IPS-20b (cell line): Measurements from ENCODE around the gene PRKCZ.

ENCODE experiments used
- H3K27ac ChIP-seq: one replicate; pipeline ENCODE4 v1.5.1; 2013; ENCODE audit warnings: low read length
- H3K27me3 ChIP-seq: 2 replicates; pipeline ENCODE4 v1.6.1; 2013; ENCODE audit warnings: mild to moderate bottlenecking, low read length, inconsistent platforms; ENCODE audit not compliant: insufficient read depth
- H3K36me3 ChIP-seq: 2 replicates; pipeline ENCODE4 v1.6.1; 2013; ENCODE audit warnings: low read depth, mild to moderate bottlenecking, inconsistent platforms, low read length, moderate library complexity; ENCODE audit not compliant: insufficient read depth
- H3K4me1 ChIP-seq: 2 replicates; pipeline ENCODE4 v1.6.1; 2013; ENCODE audit warnings: mild to moderate bottlenecking, control low read depth, inconsistent platforms, low read length, moderate library complexity; ENCODE audit not compliant: insufficient read depth
- H3K4me3 ChIP-seq: 2 replicates; pipeline ENCODE4 v1.5.1; 2013; ENCODE audit warnings: mild to moderate bottlenecking, low read length, inconsistent platforms
- H3K9ac ChIP-seq: 2 replicates; pipeline ENCODE4 v1.6.1; 2013; ENCODE audit warnings: low read depth, mild to moderate bottlenecking, inconsistent platforms, low read length, moderate library complexity
- H3K9me3 ChIP-seq: 2 replicates; pipeline ENCODE4 v1.6.1; 2013; ENCODE audit warnings: mild to moderate bottlenecking, low read depth, low read length, inconsistent platforms; ENCODE audit not compliant: insufficient read depth

The PRKCZ gene

DNA sequence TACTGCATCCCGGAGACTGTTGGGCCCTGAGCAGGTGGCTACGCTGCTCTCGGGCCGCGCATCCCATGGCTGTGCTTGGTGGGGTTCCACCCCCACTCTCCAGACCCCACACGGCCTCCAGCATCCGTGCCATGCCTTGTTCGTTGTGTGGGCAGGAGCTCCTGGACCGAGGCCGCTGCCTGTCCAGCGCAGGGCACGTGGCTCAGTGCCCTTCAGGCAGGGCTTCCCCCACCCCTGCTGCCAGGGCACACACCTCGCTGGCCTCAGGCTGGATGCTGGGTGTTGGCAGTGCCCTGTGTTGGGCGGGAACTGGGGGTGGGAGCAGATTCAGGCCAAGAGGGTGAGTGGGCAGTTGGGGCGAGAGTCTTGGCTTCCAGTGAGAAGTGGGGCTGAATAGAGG is 9.9 kb downstream of the PRKCZ start:
- H3K27me3 ChIP-seq = no peaks in the 10 kb centered on the region
- H3K9me3 ChIP-seq = 0 out of 2 replicates have a peak, but pooled peaks cover 2% of the 10 kb centered on the region
- H3K4me1 ChIP-seq = no peaks in the 10 kb centered on the region
- no peak overlapping the region for H3K4me3 ChIP-seq
- H3K27ac ChIP-seq = no peak overlapping the region
- H3K9ac ChIP-seq = no peak overlapping the region
- peaks cover 49% of the 10 kb centered on the region for H3K36me3 ChIP-seq

DNA sequence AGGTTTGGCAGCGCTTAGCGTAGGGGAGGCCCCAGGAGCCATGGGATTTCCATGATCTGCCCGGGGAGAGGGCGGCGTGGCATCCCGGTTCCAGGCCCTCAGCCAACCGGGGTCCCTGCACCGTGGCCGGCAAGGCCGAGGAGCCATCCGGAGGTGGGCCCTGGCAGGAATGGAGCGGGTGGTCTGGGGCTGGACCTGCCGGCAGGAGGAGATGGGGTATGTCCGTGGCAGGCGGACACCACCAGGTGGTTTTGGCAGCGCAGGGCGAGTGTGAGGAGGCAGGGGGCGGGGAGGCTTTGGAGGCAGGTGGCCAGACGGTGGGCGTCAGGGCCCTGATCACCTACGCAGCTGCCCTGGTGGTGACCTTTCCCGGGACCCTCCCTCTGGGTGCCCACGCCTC is 10.3 kb downstream of the PRKCZ start:
- 0 out of 2 replicates have a peak, but pooled peaks cover 3% of the 10 kb centered on the region for H3K9me3 ChIP-seq
- no peaks in the 10 kb centered on the region for H3K4me1 ChIP-seq
- no peak overlapping the region for H3K27ac ChIP-seq
- no peak overlapping the region for H3K9ac ChIP-seq
- peaks cover 45% of the 10 kb centered on the region for H3K36me3 ChIP-seq
- no peaks in the 10 kb centered on the region for H3K27me3 ChIP-seq
- H3K4me3 ChIP-seq = no peak overlapping the region

DNA sequence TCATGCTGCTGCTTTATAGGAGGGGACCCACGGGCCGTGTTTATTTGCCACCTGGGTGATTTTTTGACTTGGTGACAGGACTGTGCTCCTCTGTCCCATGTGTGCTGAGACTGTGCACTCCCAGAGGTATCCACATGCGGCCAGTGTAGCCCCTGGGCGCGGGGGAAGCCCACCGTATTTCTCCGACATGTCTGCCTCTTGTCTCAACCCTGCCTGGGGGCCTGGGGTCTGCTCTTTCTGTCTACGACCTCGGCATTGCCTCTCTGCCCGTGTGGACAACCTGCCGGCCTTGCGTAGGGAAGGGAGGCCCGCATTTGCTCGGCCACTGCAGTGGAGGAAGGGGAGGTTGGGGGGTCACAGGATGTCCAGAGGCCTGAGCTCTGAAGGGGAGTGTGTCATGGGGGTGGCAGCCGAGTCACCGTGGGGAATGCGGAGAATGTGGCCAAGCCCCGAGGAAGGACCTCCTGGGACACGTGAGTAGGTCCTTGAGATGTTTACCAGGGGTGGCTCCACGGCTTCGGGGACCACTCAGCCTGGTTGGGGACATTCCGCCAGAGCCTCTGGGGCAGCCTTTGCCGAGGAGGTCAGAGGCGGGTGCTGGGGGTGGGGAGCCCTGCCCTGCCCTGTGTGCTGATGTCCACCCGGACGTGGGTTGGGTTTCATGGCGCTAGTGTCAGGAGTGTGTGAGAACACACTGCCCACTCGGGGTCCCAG is 11.0 kb downstream of the PRKCZ start:
- H3K9ac ChIP-seq = no peak overlapping the region
- no peaks in the 10 kb centered on the region for H3K27me3 ChIP-seq
- peaks cover 38% of the 10 kb centered on the region for H3K36me3 ChIP-seq
- H3K4me3 ChIP-seq = no peak overlapping the region
- H3K4me1 ChIP-seq = no peaks in the 10 kb centered on the region
- 0 out of 2 replicates have a peak, but pooled peaks cover 3% of the 10 kb centered on the region for H3K9me3 ChIP-seq
- H3K27ac ChIP-seq = no peak overlapping the region

DNA sequence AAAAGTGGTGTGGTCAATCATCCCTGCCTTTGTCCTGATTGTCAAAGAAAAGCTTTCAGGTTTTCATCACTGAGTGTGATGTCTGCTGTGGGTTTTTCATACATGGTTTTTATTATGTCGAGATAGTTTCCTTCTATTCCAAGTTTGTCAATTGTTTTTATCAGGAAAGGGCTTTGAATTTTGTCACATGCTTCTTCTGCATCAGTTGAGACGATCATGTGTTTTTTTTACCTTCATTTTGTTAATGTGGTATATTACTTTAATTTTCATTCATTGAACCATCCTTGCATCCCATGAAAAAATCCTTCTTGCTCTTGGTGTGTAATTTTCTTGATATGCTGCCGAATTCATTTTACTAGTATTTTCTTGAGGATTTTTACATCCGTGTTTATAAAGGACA is 15.5 kb downstream of the PRKCZ start:
- Histone ChIP-seq H3K4me3 (no peak overlapping the region), H3K4me1 (no peaks in the 10 kb centered on the region), H3K27ac (no peak overlapping the region), H3K36me3 (peaks cover 20% of the 10 kb centered on the region), H3K27me3 (no peaks in the 10 kb centered on the region), H3K9ac (no peak overlapping the region), H3K9me3 (0 out of 2 replicates have a peak, but pooled peaks cover 3% of the 10 kb centered on the region)

DNA sequence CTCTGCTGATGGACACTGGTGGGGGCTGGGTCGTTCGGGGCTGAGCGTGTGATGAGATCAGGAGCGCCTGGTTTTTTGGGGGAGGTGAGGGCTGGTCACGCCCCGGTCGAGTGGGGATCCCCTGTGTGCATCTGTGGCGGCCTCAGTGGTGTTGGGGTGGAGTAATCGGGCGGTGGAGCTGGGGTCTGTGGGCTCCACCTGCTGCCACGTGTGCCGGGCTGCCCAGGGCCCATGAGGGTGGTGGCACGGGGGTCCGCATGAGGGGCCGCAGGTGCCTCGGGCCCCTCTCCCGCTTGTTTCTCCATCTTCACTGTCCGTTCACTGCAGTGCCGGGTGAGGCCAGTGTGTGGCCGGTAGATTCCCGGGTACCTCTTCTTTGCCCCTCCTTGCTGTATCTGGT is 17.2 kb downstream of the PRKCZ start:
- peaks cover 24% of the 10 kb centered on the region for H3K36me3 ChIP-seq
- 0 out of 2 replicates have a peak, but pooled peaks cover 3% of the 10 kb centered on the region for H3K9me3 ChIP-seq
- no peak overlapping the region for H3K27ac ChIP-seq
- no peaks in the 10 kb centered on the region for H3K4me1 ChIP-seq
- no peaks in the 10 kb centered on the region for H3K27me3 ChIP-seq
- H3K4me3 ChIP-seq = no peak overlapping the region
- H3K9ac ChIP-seq = no peak overlapping the region

DNA sequence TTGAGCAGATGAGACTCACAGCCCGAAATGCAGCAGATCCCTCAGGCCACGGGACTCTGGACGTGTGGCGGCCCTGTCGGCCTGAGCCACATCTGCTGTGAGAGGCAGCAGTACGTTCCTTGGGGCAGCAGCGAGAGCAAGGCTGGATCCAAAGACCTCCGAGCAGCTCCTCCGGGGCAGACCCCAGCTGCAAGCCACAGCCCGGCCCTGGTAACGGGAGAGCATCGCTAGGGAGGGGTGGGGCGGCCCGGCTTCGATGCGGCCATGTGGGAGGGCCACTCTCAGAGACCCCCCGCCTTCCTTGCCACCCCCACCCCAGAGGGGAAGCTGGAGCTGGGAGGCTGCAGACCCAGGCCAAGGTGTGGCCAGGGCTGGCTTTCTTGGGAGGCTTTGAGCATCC is 17.8 kb downstream of the PRKCZ start:
- Histone ChIP-seq H3K27me3 (no peaks in the 10 kb centered on the region), H3K9me3 (0 out of 2 replicates have a peak, but pooled peaks cover 3% of the 10 kb centered on the region), H3K27ac (no peak overlapping the region), H3K9ac (no peak overlapping the region), H3K4me3 (no peak overlapping the region), H3K36me3 (peaks cover 24% of the 10 kb centered on the region), H3K4me1 (no peaks in the 10 kb centered on the region)

DNA sequence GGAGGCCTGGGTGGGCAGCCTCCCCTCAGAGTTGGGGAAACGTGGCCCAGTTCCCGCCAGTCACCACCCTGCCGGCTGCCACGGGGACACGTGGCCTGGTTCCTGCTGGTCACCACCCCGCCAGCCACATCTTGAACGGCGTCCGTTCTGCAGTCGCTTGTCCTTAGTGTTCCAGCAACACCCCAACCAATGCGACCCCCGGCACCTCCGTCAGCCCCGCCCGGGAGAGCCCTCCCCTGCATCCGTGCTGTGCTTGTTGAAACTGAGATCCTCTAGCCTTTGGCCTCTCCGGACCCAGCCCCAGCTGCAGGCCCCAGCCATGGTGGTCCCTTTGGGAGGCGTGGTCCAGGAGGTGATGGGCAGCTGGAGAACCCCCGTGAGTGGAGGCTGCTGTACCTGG is 18.7 kb downstream of the PRKCZ start:
- H3K4me3 ChIP-seq = no peak overlapping the region
- H3K27ac ChIP-seq = no peak overlapping the region
- H3K9me3 ChIP-seq = 0 out of 2 replicates have a peak, but pooled peaks cover 3% of the 10 kb centered on the region
- no peaks in the 10 kb centered on the region for H3K27me3 ChIP-seq
- no peak overlapping the region for H3K9ac ChIP-seq
- peaks cover 23% of the 10 kb centered on the region for H3K36me3 ChIP-seq
- H3K4me1 ChIP-seq = no peaks in the 10 kb centered on the region

DNA sequence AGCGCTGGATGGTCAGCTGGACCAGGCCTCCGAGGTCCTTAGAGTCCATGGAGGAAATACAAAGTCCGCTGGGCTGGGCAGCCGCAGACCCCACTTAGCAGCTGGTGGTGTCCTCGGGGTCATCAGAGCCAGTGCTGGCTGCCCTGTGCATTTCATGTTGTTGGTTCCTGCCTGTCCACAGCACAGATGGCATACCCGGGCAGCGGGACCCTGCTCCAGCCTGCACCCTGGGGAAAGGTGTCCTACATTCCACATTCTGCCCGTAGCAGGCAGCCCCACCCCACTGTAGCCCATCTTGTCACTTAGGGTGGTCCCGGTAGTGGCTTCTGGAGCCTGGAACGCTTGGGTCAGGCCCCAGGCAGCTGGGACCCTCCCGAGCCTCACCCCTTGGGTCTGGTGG is 19.8 kb downstream of the PRKCZ start:
- H3K27ac ChIP-seq = no peak overlapping the region
- H3K4me3 ChIP-seq = no peak overlapping the region
- H3K36me3 ChIP-seq = peaks cover 13% of the 10 kb centered on the region
- H3K9me3 ChIP-seq = 0 out of 2 replicates have a peak, but pooled peaks cover 2% of the 10 kb centered on the region
- H3K27me3 ChIP-seq = no peaks in the 10 kb centered on the region
- no peak overlapping the region for H3K9ac ChIP-seq
- H3K4me1 ChIP-seq = no peaks in the 10 kb centered on the region

DNA sequence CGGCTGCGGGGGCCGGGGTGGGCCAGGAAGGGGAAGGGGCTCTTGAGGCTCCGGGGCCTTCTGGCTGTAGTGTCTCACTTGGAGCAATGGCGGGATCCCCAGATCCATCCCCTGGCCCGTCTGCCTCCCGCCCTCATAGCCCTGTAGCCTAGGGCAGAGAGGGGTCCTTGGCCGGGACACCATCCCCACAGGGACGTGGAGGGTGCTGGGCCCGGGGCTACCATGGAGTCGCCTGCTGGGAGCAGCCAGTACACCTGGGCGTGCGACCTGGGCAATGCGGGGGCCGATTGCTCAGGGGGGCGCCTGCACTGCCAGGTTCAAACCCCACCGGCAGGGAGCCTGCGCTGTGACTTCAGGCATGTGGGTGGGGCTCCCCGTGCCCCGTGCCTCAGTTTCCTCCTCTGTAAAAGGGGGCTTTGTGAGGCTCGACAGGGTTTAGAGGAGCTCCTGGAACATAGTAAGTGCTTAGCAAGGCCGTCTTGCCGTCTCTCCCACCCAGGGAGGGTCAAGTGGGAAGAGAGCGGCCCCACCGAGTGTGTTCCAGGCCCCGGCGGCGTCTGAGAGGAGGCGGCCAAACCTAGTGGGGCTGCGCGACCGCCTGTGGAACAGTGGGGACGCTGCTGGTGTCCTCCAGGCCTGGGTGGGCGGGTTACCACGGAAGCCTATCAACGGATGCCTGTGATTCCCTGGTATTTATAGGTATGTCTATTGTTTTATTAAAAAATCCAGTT is 20.8 kb downstream of the PRKCZ start:
- no peaks in the 10 kb centered on the region for H3K9me3 ChIP-seq
- no peak overlapping the region for H3K4me3 ChIP-seq
- H3K4me1 ChIP-seq = no peaks in the 10 kb centered on the region
- no peak overlapping the region for H3K27ac ChIP-seq
- peaks cover 13% of the 10 kb centered on the region for H3K36me3 ChIP-seq
- H3K27me3 ChIP-seq = no peaks in the 10 kb centered on the region
- no peak overlapping the region for H3K9ac ChIP-seq

DNA sequence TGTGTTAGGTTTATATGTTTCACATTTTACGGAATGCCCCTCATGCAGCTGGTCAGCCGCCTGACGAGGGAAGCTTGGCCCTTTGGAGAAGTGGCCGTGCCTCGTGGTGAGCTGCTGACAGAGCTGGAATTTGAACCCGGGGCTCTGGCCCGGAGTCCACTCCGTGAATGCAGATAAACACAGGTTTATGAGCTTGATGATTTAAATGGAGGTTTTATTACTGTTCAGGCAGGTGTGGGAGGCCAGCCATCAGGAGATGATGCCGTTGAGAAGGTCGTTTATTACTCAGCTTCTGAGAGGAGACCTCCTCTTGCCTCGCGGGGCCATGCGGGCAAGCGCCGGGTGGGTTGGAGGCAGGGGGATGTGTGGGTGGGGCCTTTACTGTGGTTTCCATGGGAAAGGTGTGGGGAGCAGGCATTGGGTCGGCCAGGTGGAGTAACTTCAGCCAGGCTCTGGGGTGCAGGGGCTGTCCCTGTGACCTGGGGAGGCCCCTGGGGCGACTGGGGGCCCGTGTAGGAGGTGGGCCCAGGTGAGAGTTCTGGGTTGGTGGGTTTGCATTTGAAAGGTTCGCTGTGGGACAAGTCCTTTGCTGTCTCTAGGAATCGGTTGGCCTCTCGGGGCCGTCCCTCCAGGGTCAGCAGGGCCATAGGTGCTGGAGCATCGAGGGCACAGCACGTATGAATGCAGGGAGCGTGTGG is 22.0 kb downstream of the PRKCZ start:
- Histone ChIP-seq H3K9me3 (0 out of 2 replicates have a peak, but pooled peaks cover 5% of the 10 kb centered on the region), H3K27ac (no peak overlapping the region), H3K4me3 (no peak overlapping the region), H3K4me1 (no peaks in the 10 kb centered on the region), H3K9ac (no peak overlapping the region), H3K27me3 (no peaks in the 10 kb centered on the region), H3K36me3 (peaks cover 15% of the 10 kb centered on the region)

DNA sequence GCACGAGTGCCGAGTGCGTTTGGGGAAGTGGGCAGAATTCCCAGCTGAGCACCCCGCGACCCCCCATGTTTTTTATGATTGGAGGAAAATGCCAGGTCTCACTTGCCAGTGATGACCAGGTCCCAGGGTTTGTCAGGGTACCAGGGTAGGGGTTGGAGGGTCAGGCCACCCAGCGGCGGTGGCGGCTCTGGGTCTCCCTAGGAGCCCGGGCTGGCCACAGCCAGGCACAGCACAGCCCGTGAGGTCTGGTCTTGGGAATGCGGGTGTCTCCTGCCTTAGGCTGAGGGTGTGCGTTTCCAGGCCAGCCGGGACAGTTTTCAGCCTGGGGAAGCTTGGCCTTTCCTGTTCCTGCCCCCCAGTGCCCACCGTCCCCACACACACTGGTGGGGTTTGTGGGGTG is 22.7 kb downstream of the PRKCZ start:
- Histone ChIP-seq H3K4me1 (no peaks in the 10 kb centered on the region), H3K4me3 (no peak overlapping the region), H3K36me3 (peaks cover 19% of the 10 kb centered on the region), H3K9ac (no peak overlapping the region), H3K27me3 (no peaks in the 10 kb centered on the region), H3K9me3 (peaks cover 11% of the 10 kb centered on the region), H3K27ac (no peak overlapping the region)
